GM12872 (cell line): ENCODE measurements around the gene DEDD.

Experiments
- TF ChIP-seq, protein P1 (sequence below): IDR thresholded peaks from 3 replicates; pipeline ENCODE4 v1.5.1; 2011; ENCODE audit warnings: low read depth, mild to moderate bottlenecking, low read length, moderate library complexity; ENCODE audit not compliant: insufficient read depth

DEDD gene

DNA sequence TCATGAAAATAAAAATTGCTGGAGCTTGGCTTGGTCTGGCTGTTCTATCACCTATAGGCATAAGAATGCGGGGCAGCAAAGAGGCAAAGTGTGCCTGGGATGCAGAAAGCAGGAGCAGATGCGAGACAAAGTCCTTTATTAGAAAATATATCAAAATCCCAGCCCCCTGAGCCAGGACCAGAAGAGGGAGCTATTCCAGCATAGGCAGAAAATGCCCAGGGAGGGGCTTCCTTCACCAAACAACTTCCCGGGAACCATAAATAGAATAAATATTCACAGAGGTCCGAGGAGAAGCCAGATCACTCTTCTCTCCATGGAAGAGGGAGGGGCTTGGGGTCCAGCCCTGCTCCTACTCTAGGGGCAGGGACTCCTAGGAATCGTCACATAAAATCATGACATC, 38.7 kb upstream of the DEDD start:
- TF ChIP-seq, protein P1, sequence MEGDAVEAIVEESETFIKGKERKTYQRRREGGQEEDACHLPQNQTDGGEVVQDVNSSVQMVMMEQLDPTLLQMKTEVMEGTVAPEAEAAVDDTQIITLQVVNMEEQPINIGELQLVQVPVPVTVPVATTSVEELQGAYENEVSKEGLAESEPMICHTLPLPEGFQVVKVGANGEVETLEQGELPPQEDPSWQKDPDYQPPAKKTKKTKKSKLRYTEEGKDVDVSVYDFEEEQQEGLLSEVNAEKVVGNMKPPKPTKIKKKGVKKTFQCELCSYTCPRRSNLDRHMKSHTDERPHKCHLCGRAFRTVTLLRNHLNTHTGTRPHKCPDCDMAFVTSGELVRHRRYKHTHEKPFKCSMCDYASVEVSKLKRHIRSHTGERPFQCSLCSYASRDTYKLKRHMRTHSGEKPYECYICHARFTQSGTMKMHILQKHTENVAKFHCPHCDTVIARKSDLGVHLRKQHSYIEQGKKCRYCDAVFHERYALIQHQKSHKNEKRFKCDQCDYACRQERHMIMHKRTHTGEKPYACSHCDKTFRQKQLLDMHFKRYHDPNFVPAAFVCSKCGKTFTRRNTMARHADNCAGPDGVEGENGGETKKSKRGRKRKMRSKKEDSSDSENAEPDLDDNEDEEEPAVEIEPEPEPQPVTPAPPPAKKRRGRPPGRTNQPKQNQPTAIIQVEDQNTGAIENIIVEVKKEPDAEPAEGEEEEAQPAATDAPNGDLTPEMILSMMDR, result 0 out of 3 replicates have a peak, but pooled peaks have one; percentile 6

DNA sequence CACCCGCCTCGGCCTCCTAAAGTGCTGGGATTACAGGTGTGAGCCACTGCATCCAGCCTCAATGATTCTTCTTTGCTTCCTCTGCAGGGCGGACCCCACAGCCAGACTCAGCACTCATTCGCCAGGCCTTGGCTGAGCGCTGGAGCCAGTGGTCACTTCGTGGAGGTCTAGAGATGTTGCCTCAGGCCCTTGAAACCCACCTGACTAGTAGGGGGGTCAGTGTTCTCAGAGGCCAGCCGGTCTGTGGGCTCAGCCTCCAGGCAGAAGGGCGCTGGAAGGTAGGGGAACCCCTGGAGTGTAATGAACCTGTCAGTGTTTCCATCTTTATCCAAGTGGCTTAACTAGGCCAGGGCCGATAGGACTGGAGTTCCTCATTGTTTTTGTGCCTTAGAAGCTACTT, 36.4 kb upstream of the DEDD start:
- TF ChIP-seq, protein P1, result no peak

DNA sequence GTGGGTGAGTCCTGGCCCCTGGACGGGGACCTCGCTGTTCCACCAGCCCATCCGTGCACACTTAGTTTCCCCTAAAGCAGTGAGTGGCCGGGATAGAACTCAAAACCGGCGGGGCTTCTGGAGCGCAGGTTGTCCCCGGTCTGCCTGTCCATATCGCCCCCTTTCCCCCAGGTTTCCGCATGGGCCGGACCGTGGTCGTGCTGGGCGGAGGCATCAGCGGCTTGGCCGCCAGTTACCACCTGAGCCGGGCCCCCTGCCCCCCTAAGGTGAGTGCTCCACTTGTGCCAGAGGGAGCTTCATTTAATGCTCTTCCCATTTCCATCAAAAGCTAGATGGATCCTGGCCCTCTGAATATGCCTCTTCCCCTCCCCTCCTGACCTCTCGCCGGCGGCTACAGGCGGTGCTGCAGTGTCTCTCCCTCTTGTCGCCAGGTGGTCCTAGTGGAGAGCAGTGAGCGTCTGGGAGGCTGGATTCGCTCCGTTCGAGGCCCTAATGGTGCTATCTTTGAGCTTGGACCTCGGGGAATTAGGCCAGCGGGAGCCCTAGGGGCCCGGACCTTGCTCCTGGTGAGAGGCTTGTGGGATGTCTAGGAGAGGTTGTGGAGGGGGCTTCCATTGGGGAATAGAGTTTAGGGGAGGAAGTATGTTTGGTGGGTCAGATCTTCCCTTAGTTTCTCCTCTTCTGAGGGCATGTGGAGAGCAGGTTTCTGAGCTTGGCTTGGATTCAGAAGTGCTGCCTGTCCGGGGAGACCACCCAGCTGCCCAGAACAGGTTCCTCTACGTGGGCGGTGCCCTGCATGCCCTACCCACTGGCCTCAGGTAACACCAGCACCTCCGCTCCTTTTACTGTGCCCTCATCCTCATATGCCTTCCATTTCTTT, 34.4 kb upstream of the DEDD start:
- TF ChIP-seq, protein P1, result no peak

DNA sequence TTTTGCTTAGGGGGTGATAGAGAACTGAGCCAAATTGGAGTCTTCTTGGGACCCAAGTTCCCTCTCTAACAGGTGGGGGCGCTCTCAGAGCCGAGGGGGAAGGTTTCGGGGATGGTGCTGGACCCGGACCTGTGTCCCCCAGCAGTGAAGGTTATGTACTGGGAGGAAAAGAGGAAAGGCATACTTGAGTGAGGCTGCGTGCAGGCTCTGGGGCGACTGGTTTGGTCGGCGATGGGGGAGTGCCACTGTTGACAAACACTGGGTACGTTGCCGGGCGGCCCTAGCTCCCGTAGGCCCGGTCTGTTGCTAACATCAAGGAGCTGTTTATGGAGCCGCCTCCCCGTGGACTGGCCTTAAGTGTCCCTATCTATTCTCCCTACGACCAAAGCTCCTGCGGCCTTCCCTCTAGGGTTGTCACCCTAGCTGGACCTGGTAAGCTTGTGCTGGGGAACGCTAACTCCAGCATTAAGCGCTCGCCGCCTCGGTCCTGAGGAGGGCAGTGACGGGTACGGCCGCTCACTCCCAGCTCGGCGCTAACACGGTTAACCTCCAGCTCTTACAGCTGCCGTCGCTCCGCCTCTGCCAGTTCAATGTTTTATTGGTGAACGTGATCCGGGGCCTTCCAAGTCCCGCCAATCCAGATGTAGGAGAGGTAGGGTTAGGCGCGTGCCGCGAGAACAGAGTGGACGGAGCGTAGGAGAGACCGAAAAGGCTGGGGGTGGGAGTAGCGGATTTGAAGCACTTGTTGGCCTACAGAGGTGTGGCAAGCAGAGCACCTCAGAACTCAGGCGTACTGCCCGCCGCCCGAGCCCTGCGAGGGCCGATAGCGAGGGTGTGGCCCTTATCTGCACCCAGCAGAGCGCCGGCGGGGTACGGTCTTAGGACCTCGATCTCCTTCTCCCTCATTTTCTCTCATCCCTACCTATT, 33.5 kb upstream of the DEDD start, which contains the start of gene PPOX:
TSS of gene PPOX (plus strand) at position 685 of the 927 bp plus-strand sequence. CDS start 422 bp downstream, outside the sequence.
- TF ChIP-seq, protein P1, result peak; percentile 67

DNA sequence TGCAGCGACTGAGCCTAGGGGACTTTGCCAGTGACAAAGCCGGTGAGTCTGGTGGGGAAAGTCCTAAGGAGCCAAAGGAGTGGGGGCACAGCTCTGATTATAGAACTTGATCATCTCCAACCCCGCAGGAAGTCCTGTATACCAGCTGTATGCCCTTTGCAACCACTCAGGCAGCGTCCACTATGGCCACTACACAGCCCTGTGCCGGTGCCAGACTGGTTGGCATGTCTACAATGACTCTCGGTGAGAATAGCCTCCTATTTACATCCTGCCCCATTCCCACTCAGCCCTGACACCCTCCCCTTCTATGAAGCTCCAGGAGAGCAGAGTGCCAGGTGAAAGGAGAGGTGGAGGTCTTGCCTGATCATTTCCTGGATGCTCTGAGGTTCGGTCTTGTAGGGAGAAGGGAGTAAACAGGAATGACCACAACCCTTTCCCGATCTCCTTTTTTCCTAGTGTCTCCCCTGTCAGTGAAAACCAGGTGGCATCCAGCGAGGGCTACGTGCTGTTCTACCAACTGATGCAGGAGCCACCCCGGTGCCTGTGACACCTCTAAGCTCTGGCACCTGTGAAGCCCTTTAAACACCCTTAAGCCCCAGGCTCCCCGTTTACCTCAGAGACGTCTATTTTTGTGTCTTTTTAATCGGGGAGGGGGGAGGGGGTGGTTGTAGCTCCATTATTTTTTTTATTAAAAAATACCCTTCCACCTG, 32.6 kb upstream of the DEDD start:
- TF ChIP-seq, protein P1, result no peak

DNA sequence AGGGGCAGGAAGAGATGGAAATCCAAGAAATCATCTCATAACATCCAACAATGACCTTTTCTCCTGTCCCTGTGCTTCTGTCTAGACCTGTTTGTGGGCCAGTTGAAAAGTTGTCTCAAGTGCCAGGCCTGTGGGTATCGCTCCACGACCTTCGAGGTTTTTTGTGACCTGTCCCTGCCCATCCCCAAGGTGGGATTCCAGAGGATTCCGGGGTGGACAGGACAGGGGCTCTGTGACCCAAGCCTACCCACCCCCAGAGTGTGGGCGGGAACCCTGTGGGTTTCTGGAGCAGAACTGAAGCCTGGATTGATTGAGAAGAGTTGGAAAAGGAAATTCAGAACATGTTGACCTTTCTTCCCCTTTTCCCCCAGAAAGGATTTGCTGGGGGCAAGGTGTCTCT, 31.3 kb upstream of the DEDD start:
- TF ChIP-seq, protein P1, result no peak
